IPS-15b (cell line): ENCODE measurements around the gene SUPT20H.

ENCODE experiments used
- H3K27me3 ChIP-seq: one replicate; pipeline ENCODE4 v1.6.1; 2013; ENCODE audit warnings: low read length; ENCODE audit not compliant: control insufficient read depth, insufficient read depth
- H3K36me3 ChIP-seq: one replicate; pipeline ENCODE4 v1.6.1; 2013; ENCODE audit warnings: low read length; ENCODE audit not compliant: control insufficient read depth, insufficient read depth
- H3K4me1 ChIP-seq: one replicate; pipeline ENCODE4 v1.6.1; 2013; ENCODE audit warnings: mild to moderate bottlenecking, low read length; ENCODE audit not compliant: control insufficient read depth, insufficient read depth
- H3K4me3 ChIP-seq: one replicate; pipeline ENCODE4 v1.5.1; 2013; ENCODE audit warnings: low read depth, low read length
- H3K9ac ChIP-seq: one replicate; pipeline ENCODE4 v1.6.1; 2013; ENCODE audit warnings: low read depth, mild to moderate bottlenecking, low read length
- H3K9me3 ChIP-seq: one replicate; pipeline ENCODE4 v1.6.1; 2013; ENCODE audit warnings: mild to moderate bottlenecking, low read length; ENCODE audit not compliant: control insufficient read depth, insufficient read depth

SUPT20H gene

DNA sequence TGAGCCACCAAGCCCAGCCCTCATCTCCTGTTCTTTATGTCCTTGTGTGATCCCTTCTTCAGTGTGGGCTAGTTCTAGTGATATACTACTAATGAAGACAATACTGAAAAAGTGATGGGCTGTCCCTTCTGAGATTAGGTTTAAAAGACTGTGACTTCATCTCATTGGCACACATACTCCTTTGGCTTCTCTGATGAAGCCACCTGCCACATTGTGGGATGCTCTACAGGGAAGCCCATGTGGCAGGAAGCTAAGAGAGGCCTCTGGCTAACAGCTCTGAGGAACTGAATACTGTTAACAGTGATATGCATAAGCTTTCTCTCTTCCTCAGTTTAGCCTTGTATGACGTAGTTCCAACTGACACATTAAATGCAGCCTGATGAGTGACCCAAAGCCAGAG, 32.3 kb upstream of the SUPT20H start:
- Histone ChIP-seq H3K4me1 (no peaks in the 10 kb centered on the region), H3K36me3 (no peaks in the 10 kb centered on the region), H3K4me3 (no peak overlapping the region), H3K9me3 (no peaks in the 10 kb centered on the region), H3K9ac (no peak overlapping the region), H3K27me3 (no peaks in the 10 kb centered on the region)

DNA sequence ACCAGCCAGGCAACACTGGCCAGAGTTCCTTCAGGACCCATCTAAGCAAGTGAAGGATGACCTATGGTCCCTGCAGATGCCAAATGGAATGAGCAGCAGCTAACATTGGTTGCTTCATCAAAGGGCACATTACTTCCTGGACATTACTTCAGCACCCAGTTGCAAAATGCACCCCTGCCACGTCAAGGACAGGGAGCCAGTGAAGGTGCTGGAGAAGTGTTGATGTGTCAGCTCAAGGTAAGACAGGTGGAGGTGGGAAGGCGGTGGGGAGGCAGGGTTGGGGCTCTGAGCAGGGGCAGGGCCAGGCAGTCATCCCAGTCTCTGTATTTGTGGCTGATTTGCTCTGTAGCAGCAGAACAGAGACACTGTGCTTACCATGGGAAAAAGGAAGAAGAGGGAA, 31.4 kb upstream of the SUPT20H start:
- Histone ChIP-seq H3K9me3 (no peaks in the 10 kb centered on the region), H3K9ac (no peak overlapping the region), H3K4me1 (no peaks in the 10 kb centered on the region), H3K4me3 (no peak overlapping the region), H3K27me3 (no peaks in the 10 kb centered on the region), H3K36me3 (no peaks in the 10 kb centered on the region)

DNA sequence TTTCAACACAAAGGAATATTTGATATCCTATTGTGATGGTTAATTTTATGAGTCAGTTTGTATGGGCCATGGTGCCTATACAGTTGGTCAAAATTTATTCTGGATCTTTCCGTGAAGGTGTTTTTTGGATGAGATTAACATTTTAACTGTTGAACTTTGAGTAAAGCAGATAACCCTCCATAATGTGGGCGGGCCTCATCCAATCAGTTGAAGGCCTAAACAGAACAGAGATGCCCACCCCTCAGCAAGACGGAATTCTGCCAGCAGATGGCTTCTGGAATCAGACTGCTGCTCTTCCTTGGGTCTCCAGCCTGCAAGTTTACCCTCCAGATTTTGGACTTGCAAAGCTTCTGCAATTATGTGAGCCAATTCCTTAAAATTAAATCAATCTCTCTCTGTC, 30.0 kb upstream of the SUPT20H start:
- no peaks in the 10 kb centered on the region for H3K4me1 ChIP-seq
- H3K9ac ChIP-seq, result no peak overlapping the region
- H3K4me3 ChIP-seq, result no peak overlapping the region
- H3K36me3 ChIP-seq, result no peaks in the 10 kb centered on the region
- no peaks in the 10 kb centered on the region for H3K27me3 ChIP-seq
- no peaks in the 10 kb centered on the region for H3K9me3 ChIP-seq

DNA sequence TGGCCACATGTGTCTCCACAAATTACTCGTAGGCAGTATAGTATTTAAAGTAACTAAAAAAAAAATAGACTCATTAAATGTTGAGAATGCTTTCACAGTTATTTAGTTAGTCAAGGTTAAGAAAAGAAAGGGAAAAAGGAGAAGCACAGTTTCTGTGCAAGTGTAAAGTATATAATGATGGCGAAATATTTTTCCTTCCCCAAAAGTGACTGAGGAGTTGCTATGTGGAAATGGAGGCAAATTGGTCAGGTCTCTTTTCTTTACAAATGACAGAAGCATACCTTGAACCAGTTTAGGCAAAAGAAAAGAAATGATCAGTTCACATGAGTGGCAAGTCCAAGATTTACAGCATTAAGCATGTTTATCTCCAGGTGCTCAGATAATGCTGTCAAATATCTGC, 28.0 kb upstream of the SUPT20H start:
- Histone ChIP-seq H3K4me1 (no peaks in the 10 kb centered on the region), H3K9me3 (no peaks in the 10 kb centered on the region), H3K9ac (no peak overlapping the region), H3K4me3 (no peak overlapping the region), H3K27me3 (no peaks in the 10 kb centered on the region), H3K36me3 (no peaks in the 10 kb centered on the region)

DNA sequence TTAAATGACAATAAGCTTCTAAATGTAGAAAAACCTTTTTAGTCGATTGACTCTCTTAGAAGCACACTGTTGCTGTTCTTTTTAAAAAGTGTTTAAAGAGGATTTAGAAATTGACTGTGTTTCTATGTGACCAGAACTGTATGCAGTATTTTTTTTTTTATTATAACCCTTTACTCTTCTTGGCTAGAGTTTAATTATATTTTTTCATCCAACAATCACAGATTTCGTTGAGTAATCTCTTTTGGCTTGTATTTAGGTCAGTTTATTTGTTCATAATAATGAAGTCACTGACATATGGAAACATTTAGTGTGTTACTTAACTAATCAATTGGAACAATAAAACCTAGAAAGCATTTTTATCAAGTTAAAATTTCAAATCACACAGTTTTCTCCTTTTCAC, 26.1 kb upstream of the SUPT20H start:
- H3K9me3 ChIP-seq, result no peaks in the 10 kb centered on the region
- H3K36me3 ChIP-seq, result no peaks in the 10 kb centered on the region
- H3K9ac ChIP-seq, result no peak overlapping the region
- H3K4me1 ChIP-seq, result no peaks in the 10 kb centered on the region
- no peak overlapping the region for H3K4me3 ChIP-seq
- no peaks in the 10 kb centered on the region for H3K27me3 ChIP-seq

DNA sequence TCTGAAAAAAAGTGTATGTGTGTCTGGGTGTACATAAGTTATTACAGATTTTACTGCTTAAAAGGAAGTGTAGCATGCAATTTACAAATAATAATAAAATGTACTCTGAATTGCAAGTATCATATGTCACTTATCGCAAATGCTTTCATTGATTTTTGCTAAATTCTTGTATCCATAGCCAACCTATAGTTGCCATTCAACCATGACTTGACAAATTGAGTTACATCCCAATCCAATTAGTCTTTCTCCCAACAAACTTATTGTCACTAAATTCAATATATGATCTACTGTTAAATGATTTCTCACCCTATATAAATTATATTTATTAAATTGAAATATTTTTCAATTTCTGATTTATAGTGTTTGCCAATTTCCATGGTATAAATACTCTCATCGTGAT, 17.3 kb upstream of the SUPT20H start:
- no peak overlapping the region for H3K9ac ChIP-seq
- H3K4me3 ChIP-seq, result no peak overlapping the region
- no peaks in the 10 kb centered on the region for H3K4me1 ChIP-seq
- no peaks in the 10 kb centered on the region for H3K27me3 ChIP-seq
- no peaks in the 10 kb centered on the region for H3K9me3 ChIP-seq
- H3K36me3 ChIP-seq, result no peaks in the 10 kb centered on the region

DNA sequence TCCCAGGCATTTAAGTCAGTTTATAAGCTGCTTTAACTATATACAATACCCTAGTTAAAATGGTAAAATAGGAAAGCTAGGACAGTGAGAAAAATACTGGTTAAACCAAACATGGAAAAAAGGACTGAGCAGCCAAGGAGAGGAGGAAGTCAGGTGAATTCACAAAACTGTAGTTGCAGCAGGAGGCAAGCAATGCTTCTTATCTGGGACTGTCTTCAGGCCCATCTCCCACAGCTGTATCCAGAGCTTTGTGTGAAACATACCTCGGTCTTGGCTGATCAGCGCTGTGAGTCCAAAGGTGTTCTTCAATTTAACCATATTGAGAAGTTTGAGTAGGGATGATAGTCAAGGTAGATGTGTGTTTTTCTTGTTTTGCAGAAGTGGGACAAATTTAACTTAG, 15.7 kb upstream of the SUPT20H start:
- Histone ChIP-seq H3K9ac (no peak overlapping the region), H3K9me3 (no peaks in the 10 kb centered on the region), H3K36me3 (no peaks in the 10 kb centered on the region), H3K4me3 (no peak overlapping the region), H3K27me3 (no peaks in the 10 kb centered on the region), H3K4me1 (no peaks in the 10 kb centered on the region)

DNA sequence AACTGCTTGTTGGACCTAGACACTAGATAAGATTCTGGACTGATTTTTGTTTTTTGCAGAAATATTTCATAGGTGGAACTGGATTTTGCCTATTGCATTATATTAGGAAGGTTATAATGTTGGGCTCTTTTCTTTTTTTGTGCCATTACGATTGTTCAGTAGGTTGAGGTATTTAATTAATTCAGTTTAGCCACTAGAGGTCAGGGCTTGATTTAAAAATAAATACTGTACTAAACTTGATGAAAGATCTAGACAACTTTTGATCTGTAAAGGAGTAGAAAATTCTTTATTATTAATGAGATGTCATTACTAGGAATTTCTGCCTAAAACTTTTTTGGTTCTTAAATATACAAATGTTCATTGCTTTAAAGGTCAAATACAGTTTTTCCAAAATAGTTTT, 15.2 kb upstream of the SUPT20H start:
- Histone ChIP-seq H3K36me3 (no peaks in the 10 kb centered on the region), H3K4me1 (no peaks in the 10 kb centered on the region), H3K9ac (no peak overlapping the region), H3K9me3 (no peaks in the 10 kb centered on the region), H3K4me3 (no peak overlapping the region), H3K27me3 (no peaks in the 10 kb centered on the region)

DNA sequence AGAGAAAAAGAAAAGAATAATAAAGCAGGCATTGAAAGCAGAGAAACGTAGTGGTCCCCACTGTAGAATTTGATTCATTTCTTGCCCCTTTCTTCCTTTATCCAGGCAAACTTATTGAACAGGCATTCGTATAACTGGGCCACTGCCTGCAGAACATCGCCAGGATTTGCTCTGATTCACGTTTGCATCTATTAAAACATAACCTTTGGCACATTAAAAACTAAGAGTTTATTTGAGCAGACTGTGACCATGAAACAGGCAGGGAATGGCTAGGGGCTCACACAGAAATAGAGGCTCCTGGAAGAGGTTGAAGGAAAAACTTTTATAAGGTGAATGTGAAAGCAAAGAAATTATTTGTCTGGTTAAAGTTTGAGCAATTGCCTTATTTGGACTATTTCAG, 12.5 kb upstream of the SUPT20H start:
- Histone ChIP-seq H3K27me3 (no peaks in the 10 kb centered on the region), H3K9me3 (no peaks in the 10 kb centered on the region), H3K4me1 (no peaks in the 10 kb centered on the region), H3K9ac (no peak overlapping the region), H3K4me3 (no peak overlapping the region), H3K36me3 (no peaks in the 10 kb centered on the region)

DNA sequence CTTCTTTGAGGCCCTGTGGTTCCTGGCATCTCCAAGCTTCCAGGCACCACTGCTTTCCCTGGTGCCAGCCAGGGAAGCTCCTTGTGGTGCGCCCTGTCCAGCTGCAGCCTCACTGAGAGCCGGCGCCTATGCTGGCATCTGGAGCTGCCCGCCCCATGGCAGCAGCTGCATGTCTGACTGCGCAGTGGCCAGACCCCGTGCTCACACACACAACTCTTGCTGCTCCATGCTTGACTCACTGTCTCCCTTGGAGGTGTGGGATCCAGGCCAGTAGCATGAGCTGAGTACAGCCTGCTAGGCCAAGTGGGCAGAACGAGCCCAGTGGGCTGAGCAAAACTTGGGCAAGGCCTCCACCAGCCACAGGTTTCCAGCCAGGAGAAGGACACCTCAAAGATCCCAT, 11.5 kb upstream of the SUPT20H start:
- no peaks in the 10 kb centered on the region for H3K9me3 ChIP-seq
- no peak overlapping the region for H3K9ac ChIP-seq
- H3K4me3 ChIP-seq, result no peak overlapping the region
- no peaks in the 10 kb centered on the region for H3K27me3 ChIP-seq
- H3K4me1 ChIP-seq, result peaks cover 4% of the 10 kb centered on the region
- H3K36me3 ChIP-seq, result no peaks in the 10 kb centered on the region

DNA sequence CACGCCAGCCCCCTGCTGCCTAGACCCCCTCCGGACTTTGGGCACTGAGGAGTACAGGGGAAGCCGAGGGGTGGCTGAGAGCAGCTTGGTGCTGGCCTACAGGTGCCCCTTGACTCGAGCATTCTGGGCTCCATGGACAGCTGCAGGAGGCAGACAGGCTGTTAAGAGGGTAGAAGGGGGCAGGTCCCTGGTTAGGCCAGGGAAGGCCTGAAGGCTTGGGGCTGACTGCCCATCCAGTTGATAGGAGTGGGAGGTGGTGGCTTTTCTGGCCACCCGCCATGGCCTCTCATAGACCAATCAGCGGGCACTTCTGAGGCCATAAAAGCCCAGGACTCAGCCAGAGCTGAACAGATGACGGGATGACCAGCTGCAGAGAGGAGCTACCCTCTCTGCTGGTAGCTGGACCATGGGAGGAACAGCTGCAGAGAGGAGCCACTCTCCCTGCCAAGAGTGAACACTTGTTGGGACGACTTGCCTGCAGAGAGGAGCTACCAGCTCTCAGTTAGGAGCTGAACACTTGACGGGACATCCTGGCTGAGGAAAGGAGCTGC, 10.7 kb upstream of the SUPT20H start:
- Histone ChIP-seq H3K36me3 (no peaks in the 10 kb centered on the region), H3K9me3 (no peaks in the 10 kb centered on the region), H3K4me3 (no peak overlapping the region), H3K27me3 (no peaks in the 10 kb centered on the region), H3K4me1 (peaks cover 4% of the 10 kb centered on the region), H3K9ac (no peak overlapping the region)

DNA sequence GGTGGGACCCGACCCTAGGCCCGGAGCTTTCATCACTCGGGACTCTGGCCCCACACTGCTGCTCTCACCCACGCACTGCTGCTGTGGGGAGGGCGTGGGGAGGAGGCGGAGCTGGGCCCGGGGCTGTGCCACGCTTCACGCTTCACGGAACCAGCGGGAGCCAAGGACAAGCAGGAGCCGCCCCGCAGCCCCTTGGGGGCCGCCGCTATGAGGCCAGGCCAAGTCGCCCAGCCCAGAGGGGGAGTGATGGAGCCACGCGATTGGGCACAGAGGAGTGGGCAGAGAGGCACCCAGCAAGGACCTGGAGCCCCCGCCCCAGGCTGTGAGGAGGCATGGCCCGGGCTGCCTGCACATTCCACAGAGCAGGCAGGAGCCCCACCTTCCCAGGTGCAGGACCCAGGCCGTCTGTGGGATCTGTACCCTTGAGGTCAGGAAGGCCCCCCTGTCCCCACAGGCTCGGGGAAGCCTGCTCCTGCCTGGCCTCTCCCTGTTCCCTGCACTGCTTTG, 10.2 kb upstream of the SUPT20H start:
- Histone ChIP-seq H3K4me3 (no peak overlapping the region), H3K9ac (no peak overlapping the region), H3K36me3 (no peaks in the 10 kb centered on the region), H3K4me1 (peaks cover 4% of the 10 kb centered on the region), H3K27me3 (no peaks in the 10 kb centered on the region), H3K9me3 (no peaks in the 10 kb centered on the region)
